Measurements from ENCODE around the gene DNAJC24.

GRCh38 chr11:31480930-31481329 lies 111.3 kb downstream of the DNAJC24 start:
- TF ChIP-seq POLR2A (IDR thresholded peaks at IDR 0.05) (no peak), CTCF (IDR thresholded peaks at IDR 0.05) (no peak)
